HCT116 (cell line): ENCODE data around the gene EIF3J. TPM values are rescaled to one million over a fixed set of nuclear protein-coding genes. Genes with fewer than 3 reads are reported as not detected.
A peak's percentile ranks its signal among the peaks of the same experiment; 100 is the strongest.

Experiments used
- ATAC-seq: fragments of 200-7000 bp; cut with Tn5 transposase; 2 replicates; pipeline ENCODE4 v1.9.1; 2020; ENCODE audit warnings: mild to moderate bottlenecking, moderate library complexity
- BruUV-seq: library from RNA; stranded (reverse); fragments of 400-500 nt; replicated peaks from 2 replicates; lab custom pipeline; 2021; lab: Mats Ljungman, UMichigan
- CTCF ChIA-PET: fragments of 300-600 bp; sonication (Branson Sonifier 250); formaldehyde crosslinking; loops from one replicate; lab custom pipeline; 2021; ENCODE audit warnings: antibody characterized with exemption; lab: Charles Lee
- POLR2A ChIA-PET: fragments of 300-600, 350-600 bp; sonication (Branson Sonifier 250); formaldehyde crosslinking; loops from one replicate; lab custom pipeline; 2021; ENCODE audit warnings: antibody characterized with exemption; lab: Charles Lee
- RAD21 ChIA-PET, 2 experiments: fragments of 300-600 bp; sonication (Branson Sonifier 250); formaldehyde crosslinking; loops; one replicate each; lab custom pipeline; 2023; ENCODE audit warnings: low total read pairs in 2 of 2; ENCODE audit not compliant: uncharacterized antibody in 2 of 2, unreplicated experiment in 2 of 2, low non-redundant PET in 1 of 2; lab: Charles Lee
- DNase-seq: peaks from one replicate; pipeline ENCODE4 v3.0.0-alpha.2; 2010; ENCODE audit warnings: low read depth, low spot score
- H2AFZ ChIP-seq: fragments of 200-600 bp; shearing (Covaris generic), sonication (generic); 2 replicates; pipeline ENCODE4 v1.6.1; 2017; ENCODE audit warnings: low read depth, mixed run types, mixed read lengths, antibody characterized with exemption, low read length; ENCODE audit not compliant: poor library complexity, severe bottlenecking
- H3K27ac ChIP-seq: 2 replicates; pipeline ENCODE4 v1.5.1; 2012; ENCODE audit warnings: low read depth, low read length
- H3K27me3 ChIP-seq: fragments of 200-600 bp; sonication (generic); 2 replicates; pipeline ENCODE4 v1.6.1; 2016; ENCODE audit warnings: mixed run types, low read length, mixed read lengths; ENCODE audit not compliant: insufficient read depth
- H3K36me3 ChIP-seq, 2 experiments: fragments of 200-500 bp in 1 of 2; fragments of 200-600 bp in 1 of 2; sonication (Bioruptor generic) in 1 of 2; sonication (generic) in 1 of 2; 2 replicates each; pipeline versions ENCODE4 v1.5.1 to v1.6.1; 2014 to 2016; ENCODE audit warnings: low read length in 2 of 2, inconsistent platforms in 1 of 2, mixed read lengths in 1 of 2, mixed run types in 1 of 2; ENCODE audit not compliant: insufficient read depth in 2 of 2, control insufficient read depth in 1 of 2
- H3K4me1 ChIP-seq, 2 experiments: fragments of 200-600 bp in 1 of 2; sonication (generic) in 1 of 2; 2 replicates each; pipeline versions ENCODE4 v1.5.1 to v1.6.1; 2012 to 2017; ENCODE audit warnings: low read length in 2 of 2, inconsistent platforms in 1 of 2, mild to moderate bottlenecking in 1 of 2, mixed read lengths in 1 of 2, mixed run types in 1 of 2, moderate library complexity in 1 of 2; ENCODE audit not compliant: insufficient read depth in 2 of 2, control insufficient read depth in 1 of 2
- H3K4me2 ChIP-seq: fragments of 200-600 bp; sonication (generic); 2 replicates; pipeline ENCODE4 v1.6.1; 2017; ENCODE audit warnings: mixed run types, low read length, mixed read lengths
- H3K4me3 ChIP-seq, 2 experiments: fragments of 200-600 bp in 1 of 2; sonication (generic) in 1 of 2; replicated peaks in 1 of 2; 2 replicates each; pipeline ENCODE4 v1.5.1; 2011 to 2016; ENCODE audit warnings: low read length in 2 of 2, control low read depth in 1 of 2, low read depth in 1 of 2, mild to moderate bottlenecking in 1 of 2, mixed read lengths in 1 of 2, mixed run types in 1 of 2
- H3K79me2 ChIP-seq: fragments of 200-600 bp; sonication (generic); 2 replicates; pipeline ENCODE4 v1.6.1; 2017; ENCODE audit warnings: mild to moderate bottlenecking, mixed run types, low read length, moderate library complexity, mixed read lengths; ENCODE audit not compliant: insufficient read depth
- H3K9ac ChIP-seq: fragments of 200-600 bp; sonication (generic); 2 replicates; pipeline ENCODE4 v1.6.1; 2016; ENCODE audit warnings: low read length, mixed read lengths
- H3K9me2 ChIP-seq: fragments of 200-600 bp; sonication (generic), shearing (Covaris generic); 2 replicates; pipeline ENCODE4 v1.6.1; 2017; ENCODE audit warnings: mixed run types, mild to moderate bottlenecking, moderate library complexity; ENCODE audit not compliant: insufficient read depth
- H3K9me3 ChIP-seq, 2 experiments: fragments of 200-500 bp in 1 of 2; fragments of 200-600 bp in 1 of 2; sonication (Bioruptor generic) in 1 of 2; sonication (generic) in 1 of 2; 2 replicates each; pipeline ENCODE4 v1.6.1; 2014 to 2017; ENCODE audit warnings: low read length in 2 of 2, mixed read lengths in 2 of 2, inconsistent platforms in 1 of 2, low read depth in 1 of 2, mild to moderate bottlenecking in 1 of 2, mixed run types in 1 of 2, moderate library complexity in 1 of 2; ENCODE audit not compliant: control insufficient read depth in 1 of 2, insufficient read depth in 1 of 2
- H4K20me1 ChIP-seq: fragments of 200-600 bp; sonication (generic), shearing (Covaris generic); 2 replicates; pipeline ENCODE4 v1.6.1; 2017; ENCODE audit warnings: mixed run types, mild to moderate bottlenecking, moderate library complexity; ENCODE audit not compliant: insufficient read depth
- CBX3 ChIP-seq: IDR thresholded peaks from 2 replicates; pipeline ENCODE4 v1.6.1; 2012; ENCODE audit warnings: low read depth
- ELF1 ChIP-seq: IDR thresholded peaks from 2 replicates; pipeline ENCODE4 v1.6.1; 2012; ENCODE audit warnings: low read depth, borderline replicate concordance
- EZH2phosphoT487 ChIP-seq: fragments of 200-600 bp; IDR thresholded peaks from 2 replicates; pipeline ENCODE4 v1.6.1; 2018; ENCODE audit warnings: antibody characterized with exemption, borderline replicate concordance
- FOSL1 ChIP-seq: IDR thresholded peaks from 2 replicates; pipeline ENCODE4 v1.6.1; 2012; ENCODE audit warnings: low read depth
- RAD21 ChIP-seq: IDR thresholded peaks from 2 replicates; pipeline ENCODE4 v1.6.1; 2012; ENCODE audit warnings: low read depth, mild to moderate bottlenecking
- SIN3A ChIP-seq: IDR thresholded peaks from 2 replicates; pipeline ENCODE4 v1.6.1; 2012; ENCODE audit warnings: low read depth
- ZNF274 ChIP-seq: fragments of 200-500 bp; sonication (Bioruptor generic); IDR thresholded peaks from 2 replicates; pipeline ENCODE4 v1.6.1; 2014; ENCODE audit warnings: mild to moderate bottlenecking, low read depth, low read length, inconsistent platforms
- intact Hi-C: fragments of 100-400 bp; cut with micrococcal nuclease; formaldehyde crosslinking; loops from 2 replicates; pipeline ENCODE4 v1.10.0; 2022
- total RNA-seq: library from RNA; stranded (reverse); gene quantifications from one replicate; pipeline ENCODE4 v1.2.1, GENCODE V29; 2021; ENCODE audit not compliant: unreplicated experiment
- TF ChIP-seq, protein P1 (sequence below), 3 experiments: fragments of 200-600 bp in 1 of 3; sonication (generic) in 1 of 3; IDR thresholded peaks in 2 of 3; conservative IDR thresholded peaks in 1 of 3; 2 replicates each; pipeline ENCODE4 v1.5.1; 2012 to 2017; ENCODE audit warnings: low read depth in 2 of 3, low read length in 2 of 3, antibody characterized with exemption in 1 of 3, borderline replicate concordance in 1 of 3, control low read depth in 1 of 3, mild to moderate bottlenecking in 1 of 3, mixed read lengths in 1 of 3, mixed run types in 1 of 3, moderate library complexity in 1 of 3; ENCODE audit not compliant: insufficient read depth in 1 of 3

EIF3J gene
- total RNA-seq, 1 experiment from 2014 or later: 68.6 TPM

DNA sequence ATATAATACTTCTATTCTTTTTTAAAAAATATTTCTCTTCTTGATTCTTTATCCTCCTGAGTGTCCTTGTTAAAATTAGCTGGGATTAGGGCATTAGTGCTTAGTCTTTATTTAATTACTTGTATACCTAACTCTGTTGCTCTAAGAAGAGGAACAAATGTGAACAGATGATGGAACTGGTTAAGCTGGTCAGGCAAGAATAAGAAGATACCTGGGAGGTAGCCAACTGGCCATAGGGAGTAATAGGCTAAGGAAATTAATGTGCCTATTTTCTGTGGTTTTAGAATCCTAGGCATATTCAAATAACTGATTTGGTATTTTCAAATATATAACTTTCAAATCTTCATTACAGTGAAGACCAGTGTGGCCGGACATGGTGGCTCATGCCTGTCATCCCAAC, 54.4 kb downstream of the EIF3J start:
- TF ChIP-seq ELF1 (no peak), EZH2phosphoT487 (no peak)
- ATAC-seq (no peak), DNase-seq (no peak)
- ChIA-PET RAD21 (no interaction called here), POLR2A (no interaction called here), CTCF (interaction anchor here (0.6 to 1.1 kb wide), 2 partner anchors 19 to 122 kb away, joined by 3 to 5 read pairs; no protein-coding TSS in a partner anchor)
- H3K4me3 ChIP-seq: no peak overlapping the region
- peaks cover 13 to 41% of the 10 kb centered on the region in 2 experiments; a peak in 3 of 4 replicates for H3K36me3 ChIP-seq
- intact Hi-C loops: loop anchor here (10.0 kb wide), 1 partner anchor 63 kb away; no protein-coding TSS in a partner anchor
- H3K79me2 ChIP-seq: no peaks in the 10 kb centered on the region
- BruUV-seq: no TSS peak
- no peak overlapping the region for H3K27ac ChIP-seq
- H2AFZ ChIP-seq: no peak overlapping the region
- H4K20me1 ChIP-seq: no peaks in the 10 kb centered on the region
- no peaks in the 10 kb centered on the region for H3K9me2 ChIP-seq
- no peak overlapping the region for H3K9ac ChIP-seq
- H3K4me2 ChIP-seq: no peak overlapping the region
- no peaks in the 10 kb centered on the region for H3K9me3 ChIP-seq
- H3K4me1 ChIP-seq: no peaks in the 10 kb centered on the region
- H3K27me3 ChIP-seq: no peaks in the 10 kb centered on the region

DNA sequence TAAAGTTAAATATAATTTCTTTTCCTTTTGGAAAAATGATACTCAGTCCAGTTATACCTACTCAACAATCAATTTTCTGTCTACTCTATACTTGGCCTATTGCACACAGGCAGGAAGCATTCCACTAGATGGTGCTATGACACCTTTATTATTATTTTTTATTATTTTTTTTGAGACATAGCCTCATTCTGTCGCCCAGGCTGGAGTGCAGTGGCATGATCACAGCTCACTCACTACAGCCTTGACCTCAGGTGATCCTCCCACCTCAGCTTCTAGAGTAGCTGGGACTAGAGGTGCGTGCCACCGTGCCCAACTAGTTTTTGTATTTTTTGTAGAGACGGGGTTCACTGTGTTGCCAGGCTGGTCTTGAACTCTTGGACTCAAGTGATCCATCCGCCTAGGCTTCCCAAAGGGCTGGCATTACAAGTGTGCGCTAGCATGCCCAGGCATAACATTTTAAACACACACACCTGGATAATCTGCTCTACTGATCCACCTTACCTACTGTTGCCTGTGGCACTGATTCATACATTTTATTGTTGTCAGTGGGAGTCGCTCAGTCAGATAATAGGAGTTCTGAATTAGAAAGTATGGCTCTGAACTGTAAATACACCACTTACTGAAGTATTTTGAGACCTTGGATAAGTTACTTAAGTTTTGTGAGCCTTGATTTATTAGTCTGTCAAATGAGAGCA, 56.2 kb downstream of the EIF3J start:
- no peaks in the 10 kb centered on the region for H3K9me2 ChIP-seq
- intact Hi-C loops: loop anchor here (1.0 to 10.0 kb wide), 2 partner anchors 62 to 145 kb away; no protein-coding TSS in a partner anchor
- H4K20me1 ChIP-seq: no peaks in the 10 kb centered on the region
- H3K36me3 ChIP-seq: peaks cover 28 to 43% of the 10 kb centered on the region in 2 experiments; a peak in 3 of 4 replicates
- RAD21 ChIA-PET: interaction anchor here in 1 of 2 experiments (1.0 kb wide), 1 partner anchor 145 kb away, joined by 3 read pairs; no protein-coding TSS in a partner anchor
- peak; percentile 90 for ATAC-seq
- no peaks in the 10 kb centered on the region for H3K27me3 ChIP-seq
- BruUV-seq: no TSS peak
- H2AFZ ChIP-seq: no peak overlapping the region
- no peaks in the 10 kb centered on the region for H3K79me2 ChIP-seq
- no peaks in the 10 kb centered on the region for H3K9me3 ChIP-seq
- POLR2A ChIA-PET: no interaction called here
- no peak overlapping the region for H3K4me2 ChIP-seq
- no peak overlapping the region for H3K27ac ChIP-seq
- H3K9ac ChIP-seq: no peak overlapping the region
- TF ChIP-seq FOSL1 (no peak), CBX3 (no peak), RAD21 (peak; percentile 61), ZNF274 (no peak), SIN3A (no peak)
- TF ChIP-seq, protein P1, sequence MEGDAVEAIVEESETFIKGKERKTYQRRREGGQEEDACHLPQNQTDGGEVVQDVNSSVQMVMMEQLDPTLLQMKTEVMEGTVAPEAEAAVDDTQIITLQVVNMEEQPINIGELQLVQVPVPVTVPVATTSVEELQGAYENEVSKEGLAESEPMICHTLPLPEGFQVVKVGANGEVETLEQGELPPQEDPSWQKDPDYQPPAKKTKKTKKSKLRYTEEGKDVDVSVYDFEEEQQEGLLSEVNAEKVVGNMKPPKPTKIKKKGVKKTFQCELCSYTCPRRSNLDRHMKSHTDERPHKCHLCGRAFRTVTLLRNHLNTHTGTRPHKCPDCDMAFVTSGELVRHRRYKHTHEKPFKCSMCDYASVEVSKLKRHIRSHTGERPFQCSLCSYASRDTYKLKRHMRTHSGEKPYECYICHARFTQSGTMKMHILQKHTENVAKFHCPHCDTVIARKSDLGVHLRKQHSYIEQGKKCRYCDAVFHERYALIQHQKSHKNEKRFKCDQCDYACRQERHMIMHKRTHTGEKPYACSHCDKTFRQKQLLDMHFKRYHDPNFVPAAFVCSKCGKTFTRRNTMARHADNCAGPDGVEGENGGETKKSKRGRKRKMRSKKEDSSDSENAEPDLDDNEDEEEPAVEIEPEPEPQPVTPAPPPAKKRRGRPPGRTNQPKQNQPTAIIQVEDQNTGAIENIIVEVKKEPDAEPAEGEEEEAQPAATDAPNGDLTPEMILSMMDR (IDR thresholded peaks at IDR 0.05 in 2 of 3, conservative IDR thresholded peaks at IDR 0.05 in 1 of 3; ENCODE audit: borderline replicate concordance in 1 of 3, insufficient read depth in 1 of 3, low read depth in 2 of 3, low read length in 2 of 3): peak; percentile 55 to 64 (median 63); a peak in 5 of 6 replicates
- no peaks in the 10 kb centered on the region for H3K4me1 ChIP-seq
- H3K4me3 ChIP-seq: no peak overlapping the region
- CTCF ChIA-PET: interaction anchor here (0.6 to 1.4 kb wide), 5 partner anchors 9 to 145 kb away, joined by 3 to 8 read pairs (median 3); partner anchors contain the start of gene SPG11
- DNase-seq: peak; percentile 12
